IMR-90 (cell line): ENCODE measurements around the gene DDA1.

Experiments used
- BHLHE40 ChIP-seq: fragments of 150-350 bp; IDR thresholded peaks from 2 replicates; pipeline ENCODE4 v1.6.1; 2016; ENCODE audit warnings: mild to moderate bottlenecking, low read depth, low read length
- CEBPB ChIP-seq: IDR thresholded peaks from 2 replicates; pipeline ENCODE4 v1.6.1; 2012; ENCODE audit warnings: low read depth, low read length, improper control_type of control experiment
- CHD1 ChIP-seq: IDR thresholded peaks from 2 replicates; pipeline ENCODE4 v1.6.1; 2012; ENCODE audit warnings: low read depth, low read length, improper control_type of control experiment
- CTCF ChIP-seq: conservative IDR thresholded peaks from 2 replicates; pipeline ENCODE4 v1.5.1; 2012; ENCODE audit warnings: mild to moderate bottlenecking, low read depth, low read length, improper control_type of control experiment
- FOS ChIP-seq: fragments of 150-350 bp; IDR thresholded peaks from 2 replicates; pipeline ENCODE4 v1.6.1; 2016; ENCODE audit warnings: low read depth, low read length
- MAZ ChIP-seq: IDR thresholded peaks from 2 replicates; pipeline ENCODE4 v1.6.1; 2012; ENCODE audit warnings: low read depth, mild to moderate bottlenecking, low read length, improper control_type of control experiment, moderate library complexity, borderline replicate concordance
- POLR2A ChIP-seq: IDR thresholded peaks from 2 replicates; pipeline ENCODE4 v1.6.1; 2012; ENCODE audit warnings: mild to moderate bottlenecking, low read depth, low read length
- RAD21 ChIP-seq: IDR thresholded peaks from 2 replicates; pipeline ENCODE4 v1.6.1; 2012; ENCODE audit warnings: low read length, improper control_type of control experiment
- SMC3 ChIP-seq: fragments of 150-350 bp; IDR thresholded peaks from 2 replicates; pipeline ENCODE4 v1.6.1; 2016; ENCODE audit warnings: low read depth, mild to moderate bottlenecking, antibody characterized with exemption, low read length, moderate library complexity
- USF2 ChIP-seq: fragments of 150-350 bp; IDR thresholded peaks from 2 replicates; pipeline ENCODE4 v1.6.1; 2017; ENCODE audit warnings: mild to moderate bottlenecking, antibody characterized with exemption, low read length, low read depth

- TF ChIP-seq SMC3 (no peak), CTCF (no peak), MAZ (no peak), USF2 (no peak), CEBPB (no peak), RAD21 (no peak), FOS (no peak), POLR2A (no peak), CHD1 (no peak), BHLHE40 (no peak)
Observed at GRCh38 chr19:17332360-17332676, 23.0 kb downstream of the DDA1 start.
